Measurements from ENCODE around the gene NANOS3.

The NANOS3 gene

GRCh38 chr19:13899912-13900584 is 23.1 kb downstream of the NANOS3 start:
- no peak overlapping the region for H3K27ac ChIP-seq (ENCODE audit: low read length)
- H3K9me3 ChIP-seq (ENCODE audit: control insufficient read depth in 1 of 2, low read length in 2 of 2) = no peaks in the 10 kb centered on the region
- H3K4me1 ChIP-seq (ENCODE audit: control insufficient read depth in 1 of 2, insufficient read depth in 2 of 2, low read length in 2 of 2) = no peaks in the 10 kb centered on the region
- no peaks in the 10 kb centered on the region for H3K27me3 ChIP-seq (ENCODE audit: low read depth, low read length)
- no peaks in the 10 kb centered on the region for H3K36me3 ChIP-seq (ENCODE audit: control insufficient read depth in 1 of 2, insufficient read depth in 2 of 2, low read length in 2 of 2)
- no peak overlapping the region for H3K4me3 ChIP-seq (ENCODE audit: low read depth in 1 of 2, low read length in 2 of 2)

DNA sequence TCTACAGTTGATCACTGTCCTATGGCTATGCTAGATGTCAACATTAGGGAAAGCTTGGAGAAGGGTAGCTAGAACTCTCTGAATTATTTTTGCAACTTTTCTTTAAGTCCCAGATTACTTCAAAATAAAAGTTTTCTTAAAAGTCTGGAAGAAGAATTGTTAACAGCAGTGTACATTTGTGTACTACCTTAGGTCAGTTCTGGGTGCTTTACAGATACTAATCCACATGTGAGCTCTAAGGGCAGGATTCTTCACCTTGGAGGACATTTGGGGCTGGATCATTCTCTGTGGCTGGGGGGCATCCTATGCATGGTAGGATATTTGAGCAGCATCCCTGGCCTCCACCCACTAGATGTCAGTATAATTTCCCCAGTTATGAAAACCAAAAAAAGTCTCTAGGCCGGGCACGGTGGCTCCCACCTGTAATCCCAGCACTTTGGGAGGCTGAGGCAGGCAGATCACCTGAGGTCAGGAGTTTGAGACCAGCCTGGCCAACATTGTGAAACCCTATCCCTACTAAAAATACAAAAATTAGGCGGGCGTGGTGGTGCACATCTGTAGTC is 26.1 kb downstream of the NANOS3 start:
- Histone ChIP-seq H3K27ac (ENCODE audit: low read length) (no peak overlapping the region), H3K9me3 (ENCODE audit: control insufficient read depth in 1 of 2, low read length in 2 of 2) (no peaks in the 10 kb centered on the region), H3K36me3 (ENCODE audit: control insufficient read depth in 1 of 2, insufficient read depth in 2 of 2, low read length in 2 of 2) (no peaks in the 10 kb centered on the region), H3K27me3 (ENCODE audit: low read depth, low read length) (no peaks in the 10 kb centered on the region), H3K4me3 (ENCODE audit: low read depth in 1 of 2, low read length in 2 of 2) (no peak overlapping the region), H3K4me1 (ENCODE audit: control insufficient read depth in 1 of 2, insufficient read depth in 2 of 2, low read length in 2 of 2) (peaks cover 8 to 13% of the 10 kb centered on the region in 2 donors)

GRCh38 chr19:13905634-13906520 is 28.9 kb downstream of the NANOS3 start, which contains the start of the genes BRME1 and CC2D1A:
TSS of gene BRME1 (minus strand) at chr19:13906117. CDS start at chr19:13904892, 1,225 bp downstream.
TSS of gene CC2D1A (plus strand) at chr19:13906201. CDS start at chr19:13906442, 241 bp downstream.
- H3K4me3 ChIP-seq (ENCODE audit: low read depth in 1 of 2, low read length in 2 of 2) = peak within 1 kb of the TSS; percentile 75 to 85
- H3K36me3 ChIP-seq (ENCODE audit: control insufficient read depth in 1 of 2, insufficient read depth in 2 of 2, low read length in 2 of 2) = peaks cover 0 to 11% of the 10 kb centered on the region in 2 donors
- H3K9me3 ChIP-seq (ENCODE audit: control insufficient read depth in 1 of 2, low read length in 2 of 2) = no peaks in the 10 kb centered on the region
- H3K27ac ChIP-seq (ENCODE audit: low read length) = peak within 1 kb of the TSS; percentile 58
- H3K4me1 ChIP-seq (ENCODE audit: control insufficient read depth in 1 of 2, insufficient read depth in 2 of 2, low read length in 2 of 2) = peaks cover 8 to 13% of the 10 kb centered on the region in 2 donors
- H3K27me3 ChIP-seq (ENCODE audit: low read depth, low read length) = no peaks in the 10 kb centered on the region

DNA sequence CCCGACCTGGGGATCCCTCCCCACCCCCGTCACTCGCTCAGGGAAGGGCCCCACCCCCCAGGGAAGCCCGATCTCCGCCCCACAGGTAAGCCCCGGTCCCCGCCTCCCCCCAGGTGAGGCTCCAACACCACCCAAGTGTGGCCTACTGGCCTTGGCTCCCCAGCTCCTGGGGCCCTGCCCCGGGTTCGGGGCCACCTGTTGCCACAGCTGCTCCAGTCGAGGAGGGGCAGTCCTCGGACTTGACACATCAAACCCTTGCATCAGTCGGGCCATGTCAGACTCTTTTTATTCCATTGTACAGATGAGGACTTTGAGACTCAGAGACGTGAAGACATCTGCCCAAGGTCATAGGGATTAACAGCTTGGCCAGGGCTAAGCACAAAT is 29.6 kb downstream of the NANOS3 start:
- peak overlapping the region; percentile 58 for H3K27ac ChIP-seq (ENCODE audit: low read length)
- H3K4me1 ChIP-seq (ENCODE audit: control insufficient read depth in 1 of 2, insufficient read depth in 2 of 2, low read length in 2 of 2) = peaks cover 8 to 13% of the 10 kb centered on the region in 2 donors
- no peaks in the 10 kb centered on the region for H3K9me3 ChIP-seq (ENCODE audit: control insufficient read depth in 1 of 2, low read length in 2 of 2)
- no peaks in the 10 kb centered on the region for H3K27me3 ChIP-seq (ENCODE audit: low read depth, low read length)
- peaks cover 0 to 16% of the 10 kb centered on the region in 2 donors for H3K36me3 ChIP-seq (ENCODE audit: control insufficient read depth in 1 of 2, insufficient read depth in 2 of 2, low read length in 2 of 2)
- H3K4me3 ChIP-seq (ENCODE audit: low read depth in 1 of 2, low read length in 2 of 2) = peak overlapping the region; percentile 75 to 85

GRCh38 chr19:13906910-13907309 is 30.0 kb downstream of the NANOS3 start:
- H3K9me3 ChIP-seq (ENCODE audit: control insufficient read depth in 1 of 2, low read length in 2 of 2) = no peaks in the 10 kb centered on the region
- H3K36me3 ChIP-seq (ENCODE audit: control insufficient read depth in 1 of 2, insufficient read depth in 2 of 2, low read length in 2 of 2) = peaks cover 0 to 16% of the 10 kb centered on the region in 2 donors
- peak overlapping the region; percentile 58 for H3K27ac ChIP-seq (ENCODE audit: low read length)
- H3K4me3 ChIP-seq (ENCODE audit: low read depth in 1 of 2, low read length in 2 of 2) = peak overlapping the region; percentile 75 to 85
- H3K27me3 ChIP-seq (ENCODE audit: low read depth, low read length) = no peaks in the 10 kb centered on the region
- peaks cover 8 to 13% of the 10 kb centered on the region in 2 donors for H3K4me1 ChIP-seq (ENCODE audit: control insufficient read depth in 1 of 2, insufficient read depth in 2 of 2, low read length in 2 of 2)

DNA sequence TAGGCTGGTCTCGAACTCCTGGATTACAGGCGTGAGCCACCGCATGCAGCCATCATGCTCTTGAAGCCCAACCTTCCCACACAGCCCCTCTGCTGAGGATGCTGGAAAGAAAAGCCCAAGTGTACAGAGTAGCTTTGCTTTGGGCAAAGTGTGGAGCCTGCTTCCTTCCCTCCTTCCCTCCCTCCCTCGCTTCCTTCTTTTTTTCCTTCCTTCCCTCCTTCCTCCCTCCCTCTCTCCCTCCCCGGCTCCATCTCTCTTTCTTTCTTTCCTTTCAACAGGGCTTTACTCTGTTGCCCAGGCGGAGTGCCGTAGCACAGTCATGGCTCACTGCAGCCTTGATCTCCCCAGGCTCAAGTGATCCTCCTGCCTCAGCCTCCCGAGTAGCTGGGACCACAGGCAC is 31.7 kb downstream of the NANOS3 start:
- H3K27ac ChIP-seq (ENCODE audit: low read length) = no peak overlapping the region
- H3K4me1 ChIP-seq (ENCODE audit: control insufficient read depth in 1 of 2, insufficient read depth in 2 of 2, low read length in 2 of 2) = peaks cover 8 to 13% of the 10 kb centered on the region in 2 donors
- peaks cover 4 to 33% of the 10 kb centered on the region in 2 donors for H3K36me3 ChIP-seq (ENCODE audit: control insufficient read depth in 1 of 2, insufficient read depth in 2 of 2, low read length in 2 of 2)
- H3K9me3 ChIP-seq (ENCODE audit: control insufficient read depth in 1 of 2, low read length in 2 of 2) = no peaks in the 10 kb centered on the region
- no peak overlapping the region for H3K4me3 ChIP-seq (ENCODE audit: low read depth in 1 of 2, low read length in 2 of 2)
- H3K27me3 ChIP-seq (ENCODE audit: low read depth, low read length) = no peaks in the 10 kb centered on the region

DNA sequence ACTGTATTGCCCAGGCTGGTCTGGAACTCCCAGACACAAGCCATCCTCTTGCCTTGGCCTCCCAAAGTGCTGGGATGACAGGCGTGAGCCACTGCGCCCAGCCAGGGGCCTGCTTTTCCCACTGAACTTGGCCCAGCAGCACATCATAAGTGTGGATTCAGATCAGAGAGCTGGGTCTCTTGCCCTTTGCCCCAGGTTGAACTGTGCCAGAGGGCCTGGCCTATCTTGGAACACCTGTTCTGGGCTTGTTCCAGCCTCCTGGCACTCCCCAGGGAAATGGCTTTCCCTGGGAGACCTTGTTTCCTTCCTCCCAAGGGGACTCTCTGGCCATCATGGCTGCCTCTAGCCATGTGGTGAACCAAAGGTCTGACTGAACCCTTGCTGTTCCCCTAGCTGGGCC is 32.5 kb downstream of the NANOS3 start:
- H3K27me3 ChIP-seq (ENCODE audit: low read depth, low read length) = no peaks in the 10 kb centered on the region
- H3K9me3 ChIP-seq (ENCODE audit: control insufficient read depth in 1 of 2, low read length in 2 of 2) = no peaks in the 10 kb centered on the region
- H3K4me1 ChIP-seq (ENCODE audit: control insufficient read depth in 1 of 2, insufficient read depth in 2 of 2, low read length in 2 of 2) = peaks cover 8 to 13% of the 10 kb centered on the region in 2 donors
- H3K36me3 ChIP-seq (ENCODE audit: control insufficient read depth in 1 of 2, insufficient read depth in 2 of 2, low read length in 2 of 2) = peaks cover 4 to 34% of the 10 kb centered on the region in 2 donors
- H3K4me3 ChIP-seq (ENCODE audit: low read depth in 1 of 2, low read length in 2 of 2) = no peak overlapping the region
- H3K27ac ChIP-seq (ENCODE audit: low read length) = no peak overlapping the region

GRCh38 chr19:13913352-13913751 is 36.4 kb downstream of the NANOS3 start:
- Histone ChIP-seq H3K9me3 (ENCODE audit: control insufficient read depth in 1 of 2, low read length in 2 of 2) (no peaks in the 10 kb centered on the region), H3K4me1 (ENCODE audit: control insufficient read depth in 1 of 2, insufficient read depth in 2 of 2, low read length in 2 of 2) (no peaks in the 10 kb centered on the region), H3K27ac (ENCODE audit: low read length) (no peak overlapping the region), H3K36me3 (ENCODE audit: control insufficient read depth in 1 of 2, insufficient read depth in 2 of 2, low read length in 2 of 2) (peaks cover 8 to 50% of the 10 kb centered on the region in 2 donors), H3K4me3 (ENCODE audit: low read depth in 1 of 2, low read length in 2 of 2) (no peak overlapping the region), H3K27me3 (ENCODE audit: low read depth, low read length) (no peaks in the 10 kb centered on the region)

GRCh38 chr19:13914777-13915176 is 37.8 kb downstream of the NANOS3 start:
- peaks cover 8 to 56% of the 10 kb centered on the region in 2 donors for H3K36me3 ChIP-seq (ENCODE audit: control insufficient read depth in 1 of 2, insufficient read depth in 2 of 2, low read length in 2 of 2)
- no peak overlapping the region for H3K4me3 ChIP-seq (ENCODE audit: low read depth in 1 of 2, low read length in 2 of 2)
- no peak overlapping the region for H3K27ac ChIP-seq (ENCODE audit: low read length)
- no peaks in the 10 kb centered on the region for H3K27me3 ChIP-seq (ENCODE audit: low read depth, low read length)
- no peaks in the 10 kb centered on the region for H3K9me3 ChIP-seq (ENCODE audit: control insufficient read depth in 1 of 2, low read length in 2 of 2)
- H3K4me1 ChIP-seq (ENCODE audit: control insufficient read depth in 1 of 2, insufficient read depth in 2 of 2, low read length in 2 of 2) = no peaks in the 10 kb centered on the region

GRCh38 chr19:13917888-13918406 is 41.0 kb downstream of the NANOS3 start:
- H3K4me1 ChIP-seq (ENCODE audit: control insufficient read depth in 1 of 2, insufficient read depth in 2 of 2, low read length in 2 of 2) = no peaks in the 10 kb centered on the region
- no peaks in the 10 kb centered on the region for H3K27me3 ChIP-seq (ENCODE audit: low read depth, low read length)
- H3K27ac ChIP-seq (ENCODE audit: low read length) = no peak overlapping the region
- H3K4me3 ChIP-seq (ENCODE audit: low read depth in 1 of 2, low read length in 2 of 2) = no peak overlapping the region
- H3K36me3 ChIP-seq (ENCODE audit: control insufficient read depth in 1 of 2, insufficient read depth in 2 of 2, low read length in 2 of 2) = peaks cover 16 to 59% of the 10 kb centered on the region in 2 donors
- H3K9me3 ChIP-seq (ENCODE audit: control insufficient read depth in 1 of 2, low read length in 2 of 2) = peaks cover 0 to 4% of the 10 kb centered on the region in 2 donors

Measured in muscle layer of duodenum (tissue), 2 donors.